ENCODE measurements around the gene CCDC127.

DNA sequence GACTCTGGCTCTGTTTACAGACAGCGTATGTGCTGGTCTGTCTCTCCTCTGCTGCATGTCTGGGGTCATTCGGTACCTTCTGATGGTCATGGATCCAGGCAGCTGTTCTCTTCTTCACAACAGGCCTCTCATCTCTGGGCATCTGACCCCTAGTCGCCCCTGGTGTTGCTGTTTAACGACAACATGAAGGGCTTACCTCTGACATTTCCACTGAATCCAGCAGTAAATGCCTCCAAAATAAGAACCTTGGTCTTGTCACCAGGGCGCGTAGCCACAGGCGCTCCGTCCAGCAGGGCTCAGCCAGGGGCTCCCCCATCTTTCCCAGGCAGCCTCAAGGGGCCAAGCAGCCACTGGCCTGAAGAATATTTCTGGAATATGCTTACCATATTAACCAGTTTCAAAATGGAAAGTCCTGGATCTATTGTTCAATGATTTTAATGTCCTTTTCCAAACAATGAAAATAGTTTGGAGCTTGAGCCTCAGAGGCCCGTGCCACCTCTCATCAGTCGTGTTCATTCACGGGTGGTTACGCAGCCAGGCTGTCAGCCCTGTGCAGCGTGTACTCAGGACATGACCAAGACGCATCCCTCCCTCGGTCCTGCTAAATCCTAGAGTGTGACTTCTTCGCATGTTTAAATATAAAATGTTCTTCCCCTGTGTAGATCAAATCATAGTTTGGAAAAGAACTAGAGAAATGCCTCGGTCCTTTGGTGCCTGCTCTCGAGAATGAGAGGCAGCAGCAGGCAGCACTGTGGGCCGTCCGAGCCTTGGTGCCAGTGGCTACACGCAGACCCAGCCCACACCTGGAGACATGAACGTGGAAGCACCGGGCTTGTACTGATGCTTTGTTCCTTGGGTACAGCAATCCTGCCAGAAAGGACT, 56.8 kb downstream of the CCDC127 start:
- TF ChIP-seq, protein P1, sequence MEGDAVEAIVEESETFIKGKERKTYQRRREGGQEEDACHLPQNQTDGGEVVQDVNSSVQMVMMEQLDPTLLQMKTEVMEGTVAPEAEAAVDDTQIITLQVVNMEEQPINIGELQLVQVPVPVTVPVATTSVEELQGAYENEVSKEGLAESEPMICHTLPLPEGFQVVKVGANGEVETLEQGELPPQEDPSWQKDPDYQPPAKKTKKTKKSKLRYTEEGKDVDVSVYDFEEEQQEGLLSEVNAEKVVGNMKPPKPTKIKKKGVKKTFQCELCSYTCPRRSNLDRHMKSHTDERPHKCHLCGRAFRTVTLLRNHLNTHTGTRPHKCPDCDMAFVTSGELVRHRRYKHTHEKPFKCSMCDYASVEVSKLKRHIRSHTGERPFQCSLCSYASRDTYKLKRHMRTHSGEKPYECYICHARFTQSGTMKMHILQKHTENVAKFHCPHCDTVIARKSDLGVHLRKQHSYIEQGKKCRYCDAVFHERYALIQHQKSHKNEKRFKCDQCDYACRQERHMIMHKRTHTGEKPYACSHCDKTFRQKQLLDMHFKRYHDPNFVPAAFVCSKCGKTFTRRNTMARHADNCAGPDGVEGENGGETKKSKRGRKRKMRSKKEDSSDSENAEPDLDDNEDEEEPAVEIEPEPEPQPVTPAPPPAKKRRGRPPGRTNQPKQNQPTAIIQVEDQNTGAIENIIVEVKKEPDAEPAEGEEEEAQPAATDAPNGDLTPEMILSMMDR (IDR thresholded peaks at IDR 0.05) = no peak
- no peak for TF ChIP-seq POLR2A (IDR thresholded peaks at IDR 0.05)

All from Peyer's patch (tissue), 4 donors.